SU-DHL-6 (cell line): Measurements from ENCODE around the gene EHBP1L1.
A peak's percentile ranks its signal among the peaks of the same experiment; 100 is the strongest.

Experiments
- H2AFZ ChIP-seq: fragments of 200-600 bp; sonication (generic); 2 replicates; pipeline ENCODE4 v1.6.1; 2014; ENCODE audit warnings: low read depth, mild to moderate bottlenecking, moderate library complexity, mixed read lengths, antibody characterized with exemption, low read length; ENCODE audit not compliant: severe bottlenecking
- H3F3A ChIP-seq: fragments of 200-600 bp; shearing (Covaris generic); 2 replicates; pipeline ENCODE4 v1.6.0; 2016; ENCODE audit warnings: antibody characterized with exemption, mild to moderate bottlenecking; ENCODE audit not compliant: insufficient read depth
- H3K27ac ChIP-seq: fragments of 200-600 bp; sonication (generic); 2 replicates; pipeline ENCODE4 v1.5.1; 2016; ENCODE audit warnings: low read depth, mild to moderate bottlenecking, low read length, moderate library complexity, mixed read lengths
- H3K27me3 ChIP-seq: fragments of 200-600 bp; sonication (generic), shearing (Covaris generic); 2 replicates; pipeline ENCODE4 v1.6.0; 2014; ENCODE audit warnings: mild to moderate bottlenecking, low read length
- H3K36me3 ChIP-seq: fragments of 200-600 bp; sonication (generic); 2 replicates; pipeline ENCODE4 v1.6.1; 2014; ENCODE audit warnings: mild to moderate bottlenecking, low read length, mixed read lengths
- H3K4me2 ChIP-seq: fragments of 300-600, 200-600 bp; shearing (Covaris generic), sonication (generic); 2 replicates; pipeline ENCODE4 v1.6.0; 2014; ENCODE audit warnings: low read length, low read depth, mild to moderate bottlenecking; ENCODE audit not compliant: poor library complexity, severe bottlenecking
- H3K4me3 ChIP-seq: fragments of 200-600 bp; sonication (generic); 2 replicates; pipeline ENCODE4 v1.5.1; 2014; ENCODE audit warnings: antibody characterized with exemption, low read length, mild to moderate bottlenecking, mixed read lengths; ENCODE audit not compliant: insufficient read depth, poor library complexity, severe bottlenecking
- H3K79me2 ChIP-seq: fragments of 200-600 bp; sonication (generic); 2 replicates; pipeline ENCODE4 v1.6.1; 2014; ENCODE audit warnings: mild to moderate bottlenecking, low read length, moderate library complexity; ENCODE audit not compliant: insufficient read depth
- H3K9ac ChIP-seq: fragments of 200-600 bp; sonication (generic); 2 replicates; pipeline ENCODE4 v1.7.0; 2014; ENCODE audit warnings: mild to moderate bottlenecking, low read length
- H3K9me2 ChIP-seq: fragments of 200-600 bp; sonication (generic); replicated peaks from 2 replicates; pipeline ENCODE4 v1.6.1; 2014; ENCODE audit warnings: low read length; ENCODE audit not compliant: insufficient read depth
- H3K9me3 ChIP-seq: fragments of 200-600 bp; sonication (generic); 2 replicates; pipeline ENCODE4 v1.6.1; 2014; ENCODE audit warnings: low read length, mixed read lengths; ENCODE audit not compliant: insufficient read depth
- H4K20me1 ChIP-seq: fragments of 200-600 bp; sonication (generic); 2 replicates; pipeline ENCODE4 v1.6.1; 2014; ENCODE audit warnings: low read depth, mild to moderate bottlenecking, antibody characterized with exemption, low read length, moderate library complexity, mixed read lengths
- EZH2phosphoT487 ChIP-seq: fragments of 200-600 bp; sonication (generic), shearing (Covaris generic); conservative IDR thresholded peaks from 2 replicates; pipeline ENCODE4 v1.6.1; 2018; ENCODE audit warnings: mild to moderate bottlenecking, antibody characterized with exemption, low read length, moderate library complexity, mixed read lengths
- TF ChIP-seq, protein P1 (sequence below): fragments of 200-600 bp; sonication (generic); IDR thresholded peaks from one replicate; pipeline ENCODE4 v1.5.1; 2017; ENCODE audit warnings: antibody characterized with exemption, mild to moderate bottlenecking, low read length, moderate library complexity; ENCODE audit not compliant: insufficient read depth, poor library complexity, severe bottlenecking

Gene EHBP1L1

DNA sequence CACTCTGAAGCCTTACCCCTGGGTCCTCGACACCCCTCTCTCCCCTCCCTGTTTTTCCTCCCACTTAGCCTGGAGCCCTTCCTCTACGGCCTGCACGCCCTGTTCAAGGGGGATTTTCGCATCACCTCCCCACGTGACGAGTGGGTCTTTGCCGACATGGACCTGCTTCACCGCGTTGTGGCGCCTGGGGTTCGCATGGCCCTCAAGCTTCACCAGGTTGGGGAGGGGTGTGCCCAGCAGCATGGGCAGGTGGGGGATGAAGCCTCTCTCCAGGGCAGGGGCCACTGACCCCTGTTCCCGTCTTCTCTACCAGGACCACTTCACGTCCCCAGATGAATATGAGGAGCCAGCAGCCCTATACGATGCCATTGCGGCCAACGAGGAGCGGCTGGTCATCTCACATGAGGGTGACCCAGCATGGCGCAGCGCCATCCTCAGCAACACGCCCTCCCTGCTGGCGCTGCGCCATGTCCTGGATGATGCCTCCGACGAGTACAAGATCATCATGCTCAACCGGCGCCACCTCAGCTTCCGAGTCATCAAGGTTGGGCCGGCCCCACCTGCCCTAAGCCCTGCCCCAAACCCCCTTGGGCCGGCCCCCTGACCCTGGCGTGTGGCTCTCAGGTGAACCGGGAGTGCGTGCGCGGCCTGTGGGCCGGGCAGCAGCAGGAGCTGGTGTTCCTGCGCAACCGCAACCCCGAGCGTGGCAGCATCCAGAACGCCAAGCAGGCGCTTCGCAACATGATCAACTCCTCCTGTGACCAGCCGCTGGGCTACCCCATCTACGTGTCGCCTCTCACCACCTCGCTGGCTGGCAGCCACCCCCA lies 59.3 kb downstream of the EHBP1L1 start:
- no peak overlapping the region for H3K27ac ChIP-seq
- H3K79me2 ChIP-seq, result no peaks in the 10 kb centered on the region
- no peak overlapping the region for H3K4me3 ChIP-seq
- H3K4me2 ChIP-seq, result no peak overlapping the region
- H3K9me2 ChIP-seq, result no peaks in the 10 kb centered on the region
- TF ChIP-seq, protein P1, sequence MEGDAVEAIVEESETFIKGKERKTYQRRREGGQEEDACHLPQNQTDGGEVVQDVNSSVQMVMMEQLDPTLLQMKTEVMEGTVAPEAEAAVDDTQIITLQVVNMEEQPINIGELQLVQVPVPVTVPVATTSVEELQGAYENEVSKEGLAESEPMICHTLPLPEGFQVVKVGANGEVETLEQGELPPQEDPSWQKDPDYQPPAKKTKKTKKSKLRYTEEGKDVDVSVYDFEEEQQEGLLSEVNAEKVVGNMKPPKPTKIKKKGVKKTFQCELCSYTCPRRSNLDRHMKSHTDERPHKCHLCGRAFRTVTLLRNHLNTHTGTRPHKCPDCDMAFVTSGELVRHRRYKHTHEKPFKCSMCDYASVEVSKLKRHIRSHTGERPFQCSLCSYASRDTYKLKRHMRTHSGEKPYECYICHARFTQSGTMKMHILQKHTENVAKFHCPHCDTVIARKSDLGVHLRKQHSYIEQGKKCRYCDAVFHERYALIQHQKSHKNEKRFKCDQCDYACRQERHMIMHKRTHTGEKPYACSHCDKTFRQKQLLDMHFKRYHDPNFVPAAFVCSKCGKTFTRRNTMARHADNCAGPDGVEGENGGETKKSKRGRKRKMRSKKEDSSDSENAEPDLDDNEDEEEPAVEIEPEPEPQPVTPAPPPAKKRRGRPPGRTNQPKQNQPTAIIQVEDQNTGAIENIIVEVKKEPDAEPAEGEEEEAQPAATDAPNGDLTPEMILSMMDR, result no peak
- TF ChIP-seq EZH2phosphoT487, result no peak
- H4K20me1 ChIP-seq, result no peaks in the 10 kb centered on the region
- H3K9ac ChIP-seq, result no peak overlapping the region
- H3F3A ChIP-seq, result peaks cover 23% of the 10 kb centered on the region
- no peaks in the 10 kb centered on the region for H3K27me3 ChIP-seq
- no peaks in the 10 kb centered on the region for H3K9me3 ChIP-seq
- no peak overlapping the region for H2AFZ ChIP-seq
- H3K36me3 ChIP-seq, result no peaks in the 10 kb centered on the region

- Histone ChIP-seq H4K20me1 (no peaks in the 10 kb centered on the region), H3K4me2 (no peak overlapping the region), H3K9ac (no peak overlapping the region), H3K79me2 (no peaks in the 10 kb centered on the region), H3K27me3 (no peaks in the 10 kb centered on the region), H3K9me3 (no peaks in the 10 kb centered on the region), H3K27ac (no peak overlapping the region), H2AFZ (no peak overlapping the region), H3F3A (peaks cover 23% of the 10 kb centered on the region), H3K9me2 (no peaks in the 10 kb centered on the region), H3K4me3 (no peak overlapping the region), H3K36me3 (no peaks in the 10 kb centered on the region)
- TF ChIP-seq, protein P1, result no peak
- TF ChIP-seq EZH2phosphoT487, result no peak
Measured at GRCh38 chr11:65636108-65637031, 60.5 kb downstream of the EHBP1L1 start.

DNA sequence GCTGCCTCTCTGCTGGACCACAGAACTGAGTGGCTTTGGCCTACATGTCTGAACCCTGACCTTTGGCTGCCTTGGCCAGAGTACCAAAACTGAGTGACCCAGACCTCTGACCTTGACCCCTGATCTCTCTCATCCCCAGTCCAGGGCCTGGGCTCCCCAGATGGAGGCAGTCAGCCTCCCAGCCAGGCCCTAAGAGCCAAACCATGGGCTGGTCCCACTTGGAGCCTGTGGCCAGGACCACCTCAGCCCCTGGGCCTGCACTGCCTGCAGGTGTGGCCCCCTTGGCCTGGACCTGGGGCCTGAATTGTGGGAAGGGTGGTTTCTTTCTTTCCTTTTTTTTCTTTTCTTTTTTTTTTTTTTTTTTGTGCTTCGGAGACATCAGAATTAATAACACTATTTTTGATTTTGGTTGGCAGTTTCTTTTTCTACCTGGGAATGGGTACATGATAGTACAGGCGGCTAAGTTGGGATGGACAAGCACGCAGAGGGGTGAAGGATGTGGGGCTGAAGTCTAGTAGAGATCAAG lies 61.2 kb downstream of the EHBP1L1 start:
- H3K27me3 ChIP-seq, result no peaks in the 10 kb centered on the region
- H3K4me2 ChIP-seq, result no peak overlapping the region
- H3F3A ChIP-seq, result peaks cover 23% of the 10 kb centered on the region
- peak overlapping the region; percentile 76 for H3K9ac ChIP-seq
- H4K20me1 ChIP-seq, result no peaks in the 10 kb centered on the region
- H3K79me2 ChIP-seq, result no peaks in the 10 kb centered on the region
- H2AFZ ChIP-seq, result no peak overlapping the region
- no peaks in the 10 kb centered on the region for H3K36me3 ChIP-seq
- H3K9me2 ChIP-seq, result no peaks in the 10 kb centered on the region
- no peak overlapping the region for H3K4me3 ChIP-seq
- no peak for TF ChIP-seq EZH2phosphoT487
- TF ChIP-seq, protein P1, result no peak
- no peaks in the 10 kb centered on the region for H3K9me3 ChIP-seq
- H3K27ac ChIP-seq, result peak overlapping the region; percentile 90
